BLaER1 (cell line): ENCODE data around the gene PLCB3.

ENCODE experiments used
- H3K27ac ChIP-seq: shearing (Covaris generic); formaldehyde crosslinking; 2 replicates; pipeline ENCODE4 v1.8.1; 2022
- H3K27me3 ChIP-seq: shearing (Covaris generic); formaldehyde crosslinking; 2 replicates; pipeline ENCODE4 v1.8.1; 2022
- H3K36me3 ChIP-seq: shearing (Covaris generic); formaldehyde crosslinking; 2 replicates; pipeline ENCODE4 v1.8.1; 2022
- H3K4me1 ChIP-seq: shearing (Covaris generic); formaldehyde crosslinking; 2 replicates; pipeline ENCODE4 v1.8.1; 2022
- H3K4me2 ChIP-seq: shearing (Covaris generic); formaldehyde crosslinking; 2 replicates; pipeline ENCODE4 v1.8.1; 2022
- H3K4me3 ChIP-seq: shearing (Covaris generic); formaldehyde crosslinking; 2 replicates; pipeline ENCODE4 v1.8.1; 2022
- H3K9ac ChIP-seq: shearing (Covaris generic); formaldehyde crosslinking; 2 replicates; pipeline ENCODE4 v1.8.1; 2022
- H3K9me3 ChIP-seq: shearing (Covaris generic); formaldehyde crosslinking; 2 replicates; pipeline ENCODE4 v1.8.1; 2022
- H4K20me1 ChIP-seq: shearing (Covaris generic); formaldehyde crosslinking; 2 replicates; pipeline ENCODE4 v1.8.1; 2022
- Cebpa-rat ChIP-seq: shearing (Covaris generic); IDR thresholded peaks from 2 replicates; pipeline ENCODE4 v1.8.1; 2022

PLCB3 gene

DNA sequence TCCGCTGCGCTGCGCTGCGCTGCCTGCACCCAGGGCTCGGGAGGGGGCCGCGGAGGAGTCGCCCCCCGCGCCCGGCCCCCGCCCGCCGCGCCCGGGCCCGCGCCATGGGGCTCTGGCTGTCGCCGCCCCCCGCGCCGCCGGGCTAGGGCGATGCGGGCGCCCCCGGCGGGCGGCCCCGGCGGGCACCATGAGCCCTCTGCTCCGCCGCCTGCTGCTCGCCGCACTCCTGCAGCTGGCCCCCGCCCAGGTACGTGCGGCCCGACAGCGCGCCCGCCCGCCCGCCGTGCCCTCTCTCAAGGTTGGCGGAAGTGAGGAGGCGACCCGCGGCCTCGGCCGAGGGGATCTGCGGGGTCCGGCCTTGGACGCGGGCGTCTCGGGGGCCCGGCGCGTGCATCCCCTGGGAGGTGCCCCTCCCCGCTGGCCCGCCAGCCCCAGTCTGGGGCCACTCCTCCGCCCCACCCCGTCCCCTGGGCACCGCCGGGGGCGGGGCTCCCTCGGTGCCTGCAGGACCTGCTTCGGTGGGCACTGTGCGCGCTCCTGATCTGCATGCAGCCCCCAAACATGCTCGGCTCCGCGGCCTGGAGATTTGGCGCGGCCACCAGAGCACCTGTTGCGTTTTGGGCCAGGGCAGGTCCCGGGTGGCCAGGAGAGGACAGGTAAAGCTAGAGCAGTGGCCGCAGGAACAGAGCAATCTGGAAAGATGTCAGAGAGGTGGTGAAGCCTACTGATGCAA is 16.5 kb upstream of the PLCB3 start:
- Histone ChIP-seq H3K4me1 (peaks cover 81% of the 10 kb centered on the region), H3K27me3 (no peaks in the 10 kb centered on the region), H3K4me2 (peak overlapping the region; percentile 95), H3K4me3 (peak overlapping the region; percentile 77), H3K27ac (peak overlapping the region; percentile 72; the same call in 1 of the 2 replicates), H3K9me3 (no peaks in the 10 kb centered on the region), H3K36me3 (peaks cover 32% of the 10 kb centered on the region), H4K20me1 (peaks cover 12% of the 10 kb centered on the region), H3K9ac (peak overlapping the region; percentile 76)
- no peak for TF ChIP-seq Cebpa-rat

DNA sequence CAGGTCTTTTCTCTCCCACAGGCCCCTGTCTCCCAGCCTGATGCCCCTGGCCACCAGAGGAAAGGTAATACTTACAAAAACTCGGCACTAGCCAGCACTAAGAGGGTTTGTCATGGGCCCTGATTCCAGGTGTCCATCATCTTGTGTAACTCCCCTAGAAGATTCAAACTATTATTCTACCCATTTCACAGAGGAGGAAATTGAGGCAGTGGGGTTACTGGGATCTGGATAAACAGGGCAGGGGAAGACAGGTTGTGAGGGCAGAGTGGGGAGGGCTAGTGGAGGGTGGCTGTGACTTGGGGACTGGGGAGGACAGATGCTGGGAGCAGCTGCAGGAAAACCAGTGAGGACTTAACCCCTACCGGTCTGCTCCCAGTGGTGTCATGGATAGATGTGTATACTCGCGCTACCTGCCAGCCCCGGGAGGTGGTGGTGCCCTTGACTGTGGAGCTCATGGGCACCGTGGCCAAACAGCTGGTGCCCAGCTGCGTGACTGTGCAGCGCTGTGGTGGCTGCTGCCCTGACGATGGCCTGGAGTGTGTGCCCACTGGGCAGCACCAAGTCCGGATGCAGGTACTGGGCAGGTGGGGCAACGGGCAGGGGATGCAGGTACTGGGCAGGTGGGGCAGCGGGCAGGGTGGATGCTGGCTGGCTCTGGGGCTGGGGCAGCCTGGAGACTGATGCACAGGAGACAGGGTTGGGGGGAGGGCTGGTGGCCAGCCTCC is 15.7 kb upstream of the PLCB3 start:
- Histone ChIP-seq H3K9ac (peak overlapping the region; percentile 76), H3K4me1 (peaks cover 87% of the 10 kb centered on the region), H3K36me3 (peaks cover 32% of the 10 kb centered on the region), H3K27me3 (no peaks in the 10 kb centered on the region), H4K20me1 (peaks cover 12% of the 10 kb centered on the region), H3K4me2 (peak overlapping the region; percentile 95), H3K27ac (no peak overlapping the region), H3K4me3 (peak overlapping the region; percentile 77), H3K9me3 (no peaks in the 10 kb centered on the region)
- no peak for TF ChIP-seq Cebpa-rat

DNA sequence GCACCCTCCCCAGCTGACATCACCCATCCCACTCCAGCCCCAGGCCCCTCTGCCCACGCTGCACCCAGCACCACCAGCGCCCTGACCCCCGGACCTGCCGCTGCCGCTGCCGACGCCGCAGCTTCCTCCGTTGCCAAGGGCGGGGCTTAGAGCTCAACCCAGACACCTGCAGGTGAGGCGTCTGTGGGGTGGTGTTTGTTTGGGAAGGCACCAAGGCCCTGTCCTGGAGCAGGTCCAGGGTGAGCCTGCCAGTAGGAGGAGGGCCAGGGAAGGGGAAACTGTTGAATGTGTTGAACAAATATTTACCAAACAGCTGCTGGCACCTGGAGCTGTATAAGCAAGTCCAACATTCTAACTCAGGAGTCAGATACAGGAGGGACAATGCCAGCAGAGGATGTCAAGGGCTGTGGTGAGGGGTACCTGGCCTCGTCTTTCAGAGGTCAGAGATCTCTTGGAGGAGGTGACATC is 13.8 kb upstream of the PLCB3 start:
- Histone ChIP-seq H3K4me2 (peak overlapping the region; percentile 6; the same call in 1 of the 2 replicates), H3K9me3 (no peaks in the 10 kb centered on the region), H3K4me3 (no peak overlapping the region), H3K27me3 (no peaks in the 10 kb centered on the region), H3K4me1 (peaks cover 75% of the 10 kb centered on the region), H3K9ac (0 out of 2 replicates have a peak overlapping the region, but pooled peaks have one; percentile 50), H4K20me1 (peaks cover 22% of the 10 kb centered on the region), H3K27ac (peak overlapping the region; percentile 22; the same call in 1 of the 2 replicates), H3K36me3 (peaks cover 32% of the 10 kb centered on the region)
- TF ChIP-seq Cebpa-rat: no peak

DNA sequence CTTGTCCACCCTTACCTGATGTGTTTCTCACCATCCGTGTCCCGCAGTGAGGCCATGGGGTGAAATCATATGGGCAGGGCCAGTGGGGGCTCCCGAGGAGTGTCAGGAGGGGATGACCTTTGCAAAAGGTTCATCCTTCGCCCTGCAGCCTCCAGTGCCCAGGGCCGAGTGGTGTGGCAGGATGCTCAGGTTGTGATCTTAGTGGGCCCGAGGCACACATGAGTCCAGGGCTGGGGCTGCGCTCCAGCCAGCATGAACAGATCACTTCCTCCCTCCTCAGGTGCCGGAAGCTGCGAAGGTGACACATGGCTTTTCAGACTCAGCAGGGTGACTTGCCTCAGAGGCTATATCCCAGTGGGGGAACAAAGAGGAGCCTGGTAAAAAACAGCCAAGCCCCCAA is 13.3 kb upstream of the PLCB3 start:
- H3K4me3 ChIP-seq: no peak overlapping the region
- H4K20me1 ChIP-seq: peaks cover 28% of the 10 kb centered on the region
- peak overlapping the region; percentile 6; the same call in 1 of the 2 replicates for H3K4me2 ChIP-seq
- H3K27me3 ChIP-seq: no peaks in the 10 kb centered on the region
- peaks cover 34% of the 10 kb centered on the region for H3K36me3 ChIP-seq
- H3K27ac ChIP-seq: peak overlapping the region; percentile 41; the same call in 1 of the 2 replicates
- peaks cover 75% of the 10 kb centered on the region for H3K4me1 ChIP-seq
- no peaks in the 10 kb centered on the region for H3K9me3 ChIP-seq
- H3K9ac ChIP-seq: peak overlapping the region; percentile 50
- TF ChIP-seq Cebpa-rat: no peak

DNA sequence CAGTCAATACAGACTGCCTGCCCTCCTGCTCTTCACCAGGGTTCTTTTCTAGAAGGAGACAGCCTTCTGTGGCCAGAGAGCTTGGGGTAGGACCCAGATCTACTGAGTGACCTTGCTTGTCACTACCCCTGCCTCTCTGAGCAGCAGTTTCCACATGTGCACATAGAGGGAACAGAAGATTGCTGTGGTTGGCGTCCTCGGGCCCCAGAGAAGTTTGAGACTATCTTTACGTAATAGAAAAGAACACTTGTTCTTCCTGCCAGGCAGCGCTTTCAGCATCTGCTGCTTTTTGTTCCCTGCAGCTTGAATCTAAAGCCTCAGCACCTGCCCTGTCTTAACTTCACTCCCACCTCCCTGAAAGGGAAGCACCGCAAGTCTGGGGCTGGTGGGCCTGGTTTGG is 12.3 kb upstream of the PLCB3 start:
- Histone ChIP-seq H3K9me3 (no peaks in the 10 kb centered on the region), H4K20me1 (peaks cover 37% of the 10 kb centered on the region), H3K27me3 (no peaks in the 10 kb centered on the region), H3K4me2 (0 out of 2 replicates have a peak overlapping the region, but pooled peaks have one; percentile 6), H3K4me1 (peaks cover 75% of the 10 kb centered on the region), H3K27ac (0 out of 2 replicates have a peak overlapping the region, but pooled peaks have one; percentile 41), H3K9ac (peak overlapping the region; percentile 16; the same call in 1 of the 2 replicates), H3K4me3 (no peak overlapping the region), H3K36me3 (peaks cover 44% of the 10 kb centered on the region)
- TF ChIP-seq Cebpa-rat: no peak

DNA sequence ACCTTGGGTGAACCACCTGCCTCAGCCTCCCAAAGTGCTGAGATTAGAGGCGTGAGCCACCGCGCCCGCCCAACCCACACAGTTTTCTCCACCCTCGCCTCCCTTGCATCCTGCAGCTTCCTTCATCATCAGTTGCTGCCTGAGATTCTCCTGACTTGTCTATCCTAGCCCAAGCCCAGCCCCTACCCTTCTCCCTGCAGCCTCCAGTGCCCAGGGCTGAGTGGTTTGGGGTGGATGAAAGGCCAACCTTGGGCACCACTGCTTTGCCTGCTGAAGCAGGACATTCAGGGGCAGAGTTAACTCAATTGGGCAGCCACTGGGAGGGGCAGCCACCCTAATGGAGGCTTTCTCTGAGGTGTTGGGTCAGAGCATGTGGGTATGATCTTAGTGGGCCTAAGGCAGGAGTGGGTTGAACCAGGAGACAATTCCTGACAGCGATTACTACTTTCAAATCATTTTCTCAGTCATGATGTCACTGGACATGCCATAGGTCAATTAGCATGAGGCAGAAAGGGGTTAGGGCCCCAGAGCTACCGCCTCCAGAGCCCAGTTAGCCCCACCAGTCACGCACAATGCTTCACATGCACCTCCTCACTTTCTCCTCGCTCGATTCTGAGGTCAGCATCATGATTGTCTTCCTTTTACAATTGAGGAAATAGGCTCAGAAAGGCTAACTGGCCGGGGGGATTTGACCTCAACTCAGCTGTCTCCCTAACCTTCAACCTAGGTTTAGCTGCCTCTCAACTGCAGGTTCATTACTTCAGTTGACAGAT is 11.5 kb upstream of the PLCB3 start:
- Histone ChIP-seq H3K36me3 (peaks cover 52% of the 10 kb centered on the region), H3K9me3 (no peaks in the 10 kb centered on the region), H3K9ac (peak overlapping the region; percentile 97), H3K27ac (peak overlapping the region; percentile 93), H3K27me3 (no peaks in the 10 kb centered on the region), H3K4me1 (peaks cover 83% of the 10 kb centered on the region), H4K20me1 (peaks cover 45% of the 10 kb centered on the region), H3K4me3 (peak overlapping the region; percentile 97), H3K4me2 (peak overlapping the region; percentile 98)
- TF ChIP-seq Cebpa-rat: no peak

DNA sequence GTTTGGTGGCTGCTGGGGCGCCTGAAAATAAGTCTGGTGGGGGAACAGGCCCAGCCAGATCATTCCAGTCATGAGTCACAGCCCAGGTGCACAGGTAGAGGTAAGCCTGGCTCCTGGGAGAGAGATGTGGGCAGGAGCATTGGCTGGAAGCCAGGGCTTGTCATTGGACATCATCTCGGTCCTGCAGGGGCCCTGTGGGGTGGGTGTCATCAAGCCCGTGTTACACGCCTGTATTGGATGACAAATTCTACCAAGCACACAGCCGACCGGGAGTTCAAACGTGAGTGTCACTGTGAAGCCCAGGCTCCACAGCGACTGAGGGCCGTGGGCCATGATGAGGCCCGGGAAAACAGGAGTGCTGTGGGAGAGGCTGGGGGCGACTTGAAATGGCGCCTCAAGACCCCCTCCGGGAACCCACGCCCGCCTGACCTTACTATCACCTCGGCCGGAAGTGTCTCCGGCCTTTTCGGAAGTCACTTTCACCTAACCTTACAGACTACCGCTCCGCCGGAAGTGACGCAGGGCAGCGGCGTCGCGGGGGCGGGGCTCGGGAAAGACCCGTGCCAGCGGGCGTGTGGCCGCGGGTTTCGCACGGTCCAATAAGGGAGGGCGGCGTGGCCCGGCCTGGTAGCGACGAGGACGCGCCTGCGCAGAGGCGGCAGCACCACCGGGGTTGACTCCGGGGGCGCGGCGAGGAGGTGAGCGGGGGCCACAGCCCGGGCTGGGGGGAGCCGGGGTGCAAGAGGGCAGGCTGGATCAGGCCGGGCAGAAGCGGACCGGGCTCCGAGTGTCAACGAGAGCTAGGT is 10.7 kb upstream of the PLCB3 start, which contains the start of gene FKBP2:
Gene FKBP2 (plus strand): TSS at position 661 of the 806 bp plus-strand sequence. CDS start 1,293 bp downstream, outside the sequence.
- Histone ChIP-seq H3K4me2 (peak within 1 kb of the TSS; percentile 98), H3K27me3 (no peaks in the 10 kb centered on the region), H3K4me1 (peaks cover 79% of the 10 kb centered on the region), H4K20me1 (peaks cover 46% of the 10 kb centered on the region), H3K36me3 (peaks cover 55% of the 10 kb centered on the region), H3K27ac (peak within 1 kb of the TSS; percentile 94), H3K4me3 (peak within 1 kb of the TSS; percentile 97), H3K9ac (peak within 1 kb of the TSS; percentile 97), H3K9me3 (no peaks in the 10 kb centered on the region)
- no peak for TF ChIP-seq Cebpa-rat

DNA sequence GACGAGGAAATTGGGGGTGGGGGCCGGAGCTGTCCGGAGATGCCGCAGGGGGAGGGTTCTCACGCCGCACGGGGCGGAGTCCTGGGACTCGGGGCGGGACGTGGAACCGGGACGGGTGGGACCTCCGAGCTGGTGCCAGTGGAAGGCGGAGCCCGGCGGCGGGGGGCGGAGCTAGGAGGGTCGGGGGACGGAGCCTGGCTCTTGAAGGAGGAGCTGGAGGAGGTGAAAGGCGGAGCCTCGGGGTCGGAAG is 10.2 kb upstream of the PLCB3 start:
- peak overlapping the region; percentile 97 for H3K4me3 ChIP-seq
- peaks cover 55% of the 10 kb centered on the region for H3K36me3 ChIP-seq
- peak overlapping the region; percentile 97 for H3K9ac ChIP-seq
- TF ChIP-seq Cebpa-rat: no peak
- peaks cover 73% of the 10 kb centered on the region for H3K4me1 ChIP-seq
- peaks cover 42% of the 10 kb centered on the region for H4K20me1 ChIP-seq
- peak overlapping the region; percentile 98 for H3K4me2 ChIP-seq
- no peaks in the 10 kb centered on the region for H3K27me3 ChIP-seq
- H3K9me3 ChIP-seq: no peaks in the 10 kb centered on the region
- peak overlapping the region; percentile 93 for H3K27ac ChIP-seq
